Endothelial cell of umbilical vein (primary cell): ENCODE results near the gene MCC. TPM values are rescaled to one million over a fixed set of nuclear protein-coding genes. Genes with fewer than 3 reads are reported as not detected.

Experiments
- BruUV-seq: library from RNA; stranded (reverse); fragments of 400-500 nt; replicated peaks from 2 replicates; lab custom pipeline; 2021; lab: Mats Ljungman, UMichigan
- CTCF ChIA-PET: fragments of 300-600, 350-600 bp; sonication (Branson Sonifier 250); formaldehyde crosslinking; loops from one replicate; lab custom pipeline; 2021; ENCODE audit warnings: antibody characterized with exemption, inconsistent platforms; lab: Charles Lee
- POLR2A ChIA-PET: fragments of 300-600, 350-600 bp; sonication (Branson Sonifier 250); formaldehyde crosslinking; loops from one replicate; lab custom pipeline; 2021; ENCODE audit warnings: antibody characterized with exemption, inconsistent platforms; lab: Charles Lee
- DNase-seq: peaks from one replicate; pipeline ENCODE4 v3.0.0-alpha.2; 2011; ENCODE audit warnings: low read depth, low spot score
- FAIRE-seq: peaks from 2 replicates; lab custom pipeline; 2011; peaks lifted over from hg19 to GRCh38; lab: Jason Lieb, UNC
- H2AFZ ChIP-seq: 2 replicates; pipeline ENCODE4 v1.6.0; 2012; ENCODE audit warnings: low read depth, low read length, control low read depth, inconsistent platforms
- H3K27ac ChIP-seq: 2 replicates; pipeline ENCODE4 v1.5.1; 2011; ENCODE audit warnings: low read depth, mild to moderate bottlenecking, control low read depth, low read length, moderate library complexity; ENCODE audit not compliant: insufficient read depth
- H3K27me3 ChIP-seq, 2 experiments: 2 replicates each; pipeline versions ENCODE4 v1.6.0 to v1.6.1; 2011; ENCODE audit warnings: low read length in 2 of 2, mixed read lengths in 1 of 2; ENCODE audit not compliant: control insufficient read depth in 2 of 2, insufficient read depth in 2 of 2
- H3K36me3 ChIP-seq, 2 experiments: 2 replicates in 1 of 2; 3 replicates in 1 of 2; pipeline ENCODE4 v1.5.1; 2011; ENCODE audit warnings: low read length in 2 of 2, mild to moderate bottlenecking in 1 of 2, moderate library complexity in 1 of 2; ENCODE audit not compliant: control insufficient read depth in 2 of 2, insufficient read depth in 2 of 2; ENCODE audit errors: extremely low read depth in 1 of 2
- H3K4me1 ChIP-seq: 3 replicates; pipeline ENCODE4 v1.5.1; 2011; ENCODE audit warnings: mild to moderate bottlenecking, low read length; ENCODE audit not compliant: control insufficient read depth, insufficient read depth; ENCODE audit errors: extremely low read depth
- H3K4me2 ChIP-seq: 2 replicates; pipeline ENCODE4 v1.6.1; 2011; ENCODE audit warnings: low read length, control low read depth, mixed read lengths; ENCODE audit not compliant: insufficient read depth
- H3K4me3 ChIP-seq, 3 experiments: fragments of 200-600 bp in 1 of 3; sonication (generic), shearing (Covaris generic) in 1 of 3; replicated peaks in 1 of 3; 2 replicates each; pipeline ENCODE4 v1.5.1; 2011 to 2016; ENCODE audit warnings: control low read depth in 3 of 3, low read length in 3 of 3, mild to moderate bottlenecking in 2 of 3, inconsistent platforms in 1 of 3, low read depth in 1 of 3, moderate library complexity in 1 of 3; ENCODE audit not compliant: insufficient read depth in 1 of 3
- H3K79me2 ChIP-seq: 2 replicates; pipeline ENCODE4 v1.6.0; 2012; ENCODE audit warnings: low read length, inconsistent platforms; ENCODE audit not compliant: control insufficient read depth, insufficient read depth
- H3K9ac ChIP-seq: replicated peaks from 2 replicates; pipeline ENCODE3; 2011; ENCODE audit warnings: low read length, control low read depth; ENCODE audit not compliant: insufficient read depth; ENCODE audit errors: extremely low read depth
- H3K9me1 ChIP-seq: replicated peaks from 3 replicates; pipeline ENCODE4 v1.6.0; 2011; ENCODE audit warnings: mild to moderate bottlenecking, low read length; ENCODE audit not compliant: control insufficient read depth, insufficient read depth; ENCODE audit errors: extremely low read depth
- H3K9me3 ChIP-seq: replicated peaks from 2 replicates; pipeline ENCODE4 v1.5.1; 2012; ENCODE audit warnings: low read length, inconsistent platforms; ENCODE audit not compliant: control insufficient read depth, insufficient read depth
- H4K20me1 ChIP-seq: replicated peaks from 2 replicates; pipeline ENCODE3; 2011; ENCODE audit warnings: mild to moderate bottlenecking, low read length; ENCODE audit not compliant: control insufficient read depth, insufficient read depth; ENCODE audit errors: extremely low read depth
- EZH2 ChIP-seq: IDR thresholded peaks from 2 replicates; pipeline ENCODE4 v1.6.1; 2012; ENCODE audit warnings: borderline replicate concordance, low read depth, mild to moderate bottlenecking, moderate library complexity, low read length, inconsistent platforms; ENCODE audit not compliant: severe bottlenecking
- FOS ChIP-seq: IDR thresholded peaks from 2 replicates; pipeline ENCODE4 v1.6.1; 2011; ENCODE audit warnings: mild to moderate bottlenecking, low read length, moderate library complexity, borderline replicate concordance; ENCODE audit not compliant: insufficient read depth
- GATA2 ChIP-seq: IDR thresholded peaks from 2 replicates; pipeline ENCODE4 v1.7.0; 2011; ENCODE audit warnings: low read depth, mild to moderate bottlenecking, moderate library complexity, mixed read lengths, low read length; ENCODE audit not compliant: insufficient read length, insufficient read depth
- JUN ChIP-seq: IDR thresholded peaks from 2 replicates; pipeline ENCODE4 v1.6.1; 2011; ENCODE audit warnings: borderline replicate concordance, low read depth; ENCODE audit not compliant: insufficient read length, insufficient read depth
- MAX ChIP-seq: IDR thresholded peaks from 2 replicates; pipeline ENCODE4 v1.6.1; 2011; ENCODE audit not compliant: insufficient read depth, insufficient read length
- MYC ChIP-seq: IDR thresholded peaks from one replicate; pipeline ENCODE4 v1.6.1; 2011; ENCODE audit warnings: mild to moderate bottlenecking, low read depth, low read length
- POLR2A ChIP-seq: IDR thresholded peaks from 2 replicates; pipeline ENCODE4 v1.6.1; 2012; ENCODE audit warnings: low read depth, mild to moderate bottlenecking, control low read depth, low read length
- POLR2AphosphoS5 ChIP-seq: IDR thresholded peaks from 2 replicates; pipeline ENCODE4 v1.6.1; 2012; ENCODE audit warnings: low read depth, mild to moderate bottlenecking, control low read depth, low read length, moderate library complexity; ENCODE audit not compliant: insufficient read depth
- dilution Hi-C: fragments of 300-500 bp; cut with MboI; formaldehyde crosslinking; loops from one replicate; pipeline ENCODE4 v1.15.0; 2019; ENCODE audit warnings: low sequenced_read_pairs; ENCODE audit not compliant: extremely low pct_ligation_motif_present
- intact Hi-C: fragments of 100-400 bp; cut with micrococcal nuclease; formaldehyde crosslinking; loops from one replicate; pipeline ENCODE4 v1.10.0; 2022
- polyA plus RNA-seq, 4 experiments: library from polyadenylated mRNA; depleted of rRNA in 3 of 4; stranded (reverse) in 3 of 4; unstranded in 1 of 4; fragments of >200 nt; gene quantifications; 2 replicates each; pipeline versions ENCODE4 v1.2.1 to v1.2.3, GENCODE V29; 2011 to 2012; ENCODE audit warnings: missing spikeins in 1 of 4
- total RNA-seq: library from RNA; stranded (reverse); gene quantifications from 2 replicates; pipeline ENCODE4 v1.2.3, GENCODE V29; 2021
- TF ChIP-seq, protein P1 (sequence below), 2 donors: IDR thresholded peaks; 1 replicate in 1 of 2; 2 replicates in 1 of 2; pipeline ENCODE4 v1.5.1; 2011; ENCODE audit warnings: low read length in 2 of 2, mild to moderate bottlenecking in 2 of 2, moderate library complexity in 2 of 2, control low read depth in 1 of 2, inconsistent platforms in 1 of 2, low read depth in 1 of 2; ENCODE audit not compliant: insufficient read depth in 1 of 2; ENCODE audit errors: extremely low read depth in 1 of 2

The MCC gene
- total and polyA plus RNA-seq, 2 donors (not counting 3 experiments of a cell fraction or from before 2014, with no cell fraction given) = 6.9 to 27.5 TPM

- Histone ChIP-seq H3K4me2 (peak overlapping the region; percentile 54), H3K27ac (no peak overlapping the region), H3K36me3 (no peaks in the 10 kb centered on the region), H4K20me1 (no peaks in the 10 kb centered on the region), H3K79me2 (no peaks in the 10 kb centered on the region), H3K9me1 (no peaks in the 10 kb centered on the region), H3K27me3 (no peaks in the 10 kb centered on the region), H3K4me3 (no peak overlapping the region), H3K9ac (no peak overlapping the region), H3K4me1 (peaks cover 26% of the 10 kb centered on the region), H2AFZ (no peak overlapping the region), H3K9me3 (no peaks in the 10 kb centered on the region)
- POLR2A ChIA-PET = no interaction called here
- intact Hi-C loops = no loop called here
- FAIRE-seq (peak; percentile 74), DNase-seq (peak; percentile 63)
- TF ChIP-seq, protein P1, sequence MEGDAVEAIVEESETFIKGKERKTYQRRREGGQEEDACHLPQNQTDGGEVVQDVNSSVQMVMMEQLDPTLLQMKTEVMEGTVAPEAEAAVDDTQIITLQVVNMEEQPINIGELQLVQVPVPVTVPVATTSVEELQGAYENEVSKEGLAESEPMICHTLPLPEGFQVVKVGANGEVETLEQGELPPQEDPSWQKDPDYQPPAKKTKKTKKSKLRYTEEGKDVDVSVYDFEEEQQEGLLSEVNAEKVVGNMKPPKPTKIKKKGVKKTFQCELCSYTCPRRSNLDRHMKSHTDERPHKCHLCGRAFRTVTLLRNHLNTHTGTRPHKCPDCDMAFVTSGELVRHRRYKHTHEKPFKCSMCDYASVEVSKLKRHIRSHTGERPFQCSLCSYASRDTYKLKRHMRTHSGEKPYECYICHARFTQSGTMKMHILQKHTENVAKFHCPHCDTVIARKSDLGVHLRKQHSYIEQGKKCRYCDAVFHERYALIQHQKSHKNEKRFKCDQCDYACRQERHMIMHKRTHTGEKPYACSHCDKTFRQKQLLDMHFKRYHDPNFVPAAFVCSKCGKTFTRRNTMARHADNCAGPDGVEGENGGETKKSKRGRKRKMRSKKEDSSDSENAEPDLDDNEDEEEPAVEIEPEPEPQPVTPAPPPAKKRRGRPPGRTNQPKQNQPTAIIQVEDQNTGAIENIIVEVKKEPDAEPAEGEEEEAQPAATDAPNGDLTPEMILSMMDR (IDR thresholded peaks at IDR 0.05; ENCODE audit: extremely low read depth in 1 of 2, insufficient read depth in 1 of 2, low read depth in 1 of 2, low read length in 2 of 2) = no peak
- TF ChIP-seq JUN (peak; percentile 31), FOS (peak; percentile 69)
- dilution Hi-C loops = no loop called here
- BruUV-seq = no TSS peak
- CTCF ChIA-PET = interaction anchor here (1.0 to 1.4 kb wide), 3 partner anchors 11 to 229 kb away, joined by 3 to 4 read pairs (median 3); no protein-coding TSS in a partner anchor
These were observed 105.5 kb downstream of the MCC start for GRCh38 chr5:113382731-113383130.

DNA sequence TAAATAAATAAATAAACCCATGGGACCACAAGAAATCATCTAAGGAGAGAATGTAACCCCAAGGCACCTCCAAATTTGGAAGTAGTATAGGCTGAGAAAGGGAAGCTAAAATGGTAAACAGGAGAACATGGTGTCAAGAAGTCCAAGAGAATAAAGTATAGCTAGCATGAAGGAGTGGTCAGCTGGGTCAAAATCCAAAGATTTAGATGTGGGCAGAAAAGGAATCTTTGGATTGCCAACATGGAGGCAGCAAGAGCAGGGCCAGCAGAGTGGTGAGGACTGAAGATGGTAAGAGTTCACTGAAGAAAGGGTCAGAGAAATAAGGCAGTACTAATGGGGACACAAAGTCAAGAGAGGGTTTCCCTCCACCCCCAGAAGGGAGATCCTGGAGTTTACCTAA, 106.5 kb downstream of the MCC start:
- H3K9me3 ChIP-seq = no peaks in the 10 kb centered on the region
- POLR2A ChIA-PET = no interaction called here
- dilution Hi-C loops = no loop called here
- peaks cover 28% of the 10 kb centered on the region for H3K4me1 ChIP-seq
- CTCF ChIA-PET = interaction anchor here (0.6 to 1.4 kb wide), 3 partner anchors 10 to 224 kb away, joined by 3 to 4 read pairs (median 3); no protein-coding TSS in a partner anchor
- TF ChIP-seq FOS = no peak
- no peak for TF ChIP-seq POLR2A
- no peak for TF ChIP-seq EZH2
- TF ChIP-seq GATA2 = no peak
- TF ChIP-seq JUN = no peak
- TF ChIP-seq MYC = no peak
- TF ChIP-seq, protein P1 (IDR thresholded peaks at IDR 0.05; ENCODE audit: extremely low read depth in 1 of 2, insufficient read depth in 1 of 2, low read depth in 1 of 2, low read length in 2 of 2) = no peak
- TF ChIP-seq POLR2AphosphoS5 = no peak
- TF ChIP-seq MAX = no peak
- BruUV-seq = no TSS peak
- H3K9ac ChIP-seq = no peak overlapping the region
- intact Hi-C loops = no loop called here
- no peak for FAIRE-seq
- H3K79me2 ChIP-seq = no peaks in the 10 kb centered on the region
- no peaks in the 10 kb centered on the region for H3K36me3 ChIP-seq
- no peak for DNase-seq
- H4K20me1 ChIP-seq = no peaks in the 10 kb centered on the region
- H3K27me3 ChIP-seq = no peaks in the 10 kb centered on the region
- H3K27ac ChIP-seq = no peak overlapping the region
- H2AFZ ChIP-seq = peak overlapping the region; percentile 32
- H3K9me1 ChIP-seq = no peaks in the 10 kb centered on the region
- H3K4me2 ChIP-seq = no peak overlapping the region
- H3K4me3 ChIP-seq = no peak overlapping the region
